HS-5 (cell line): ENCODE data around the gene MYO1B.
"Not testable (repeated sequence)": the region's sequence is repeated elsewhere in the genome, so short reads cannot be mapped to it uniquely, and the experiment has no call there.

Source experiments
- DNase-seq: peaks from one replicate; pipeline ENCODE4 v3.0.0-alpha.2; 2012; ENCODE audit warnings: low read depth

The MYO1B gene

GRCh38 chr2:191405546-191405945 lies 160.3 kb downstream of the MYO1B start:
- no peak for DNase-seq

GRCh38 chr2:191410646-191411436 lies 165.6 kb downstream of the MYO1B start:
- no peak for DNase-seq

- no peak for DNase-seq
Measured at GRCh38 chr2:191411472-191411871, 166.3 kb downstream of the MYO1B start.

- DNase-seq, result no peak
Measured at GRCh38 chr2:191412353-191412752, 167.1 kb downstream of the MYO1B start.

- no peak for DNase-seq
Measured at GRCh38 chr2:191415101-191415500, 169.9 kb downstream of the MYO1B start.

GRCh38 chr2:191415858-191416257 lies 170.7 kb downstream of the MYO1B start:
- DNase-seq, result no peak

GRCh38 chr2:191417746-191418145 lies 172.5 kb downstream of the MYO1B start:
- no peak for DNase-seq

- no peak for DNase-seq
Measured at GRCh38 chr2:191421950-191422349, 176.7 kb downstream of the MYO1B start.

GRCh38 chr2:191427031-191427430 lies 181.8 kb downstream of the MYO1B start:
- DNase-seq, result no peak

GRCh38 chr2:191428141-191428540 lies 182.9 kb downstream of the MYO1B start:
- no peak for DNase-seq

- DNase-seq, result no peak
Measured at GRCh38 chr2:191430476-191430875, 185.3 kb downstream of the MYO1B start.

- no peak for DNase-seq
Measured at GRCh38 chr2:191432121-191432520, 186.9 kb downstream of the MYO1B start.

GRCh38 chr2:191434072-191434471 lies 188.9 kb downstream of the MYO1B start:
- DNase-seq, result no peak

GRCh38 chr2:191435141-191435540 lies 189.9 kb downstream of the MYO1B start:
- DNase-seq, result no peak

- DNase-seq, result no peak
Measured at GRCh38 chr2:191436368-191437055, 191.3 kb downstream of the MYO1B start.

- DNase-seq, result no peak
Measured at GRCh38 chr2:191439481-191439880, 194.3 kb downstream of the MYO1B start.

- DNase-seq, result no peak
Measured at GRCh38 chr2:191441496-191442214, 196.5 kb downstream of the MYO1B start.

GRCh38 chr2:191443446-191443845 lies 198.2 kb downstream of the MYO1B start:
- DNase-seq, result no peak

GRCh38 chr2:191446910-191447309 lies 201.7 kb downstream of the MYO1B start:
- DNase-seq, result no peak

- no peak for DNase-seq
Measured at GRCh38 chr2:191451116-191451515, 205.9 kb downstream of the MYO1B start.

GRCh38 chr2:191452065-191452464 lies 206.9 kb downstream of the MYO1B start:
- DNase-seq, result no peak

GRCh38 chr2:191453761-191454160 lies 208.6 kb downstream of the MYO1B start:
- DNase-seq, result no peak

GRCh38 chr2:191456506-191456905 lies 211.3 kb downstream of the MYO1B start:
- DNase-seq, result not testable (repeated sequence)
